ENCODE results near the gene FOXP1.

GRCh38 chr3:71476950-71477349 lies 106.6 kb downstream of the FOXP1 start:
- TF ChIP-seq CTCF (conservative IDR thresholded peaks at IDR 0.05 in 1 of 2, IDR thresholded peaks at IDR 0.05 in 1 of 2; ENCODE audit: low read depth in 1 of 2, low read length in 2 of 2) (no peak), EZH2 (IDR thresholded peaks at IDR 0.05; ENCODE audit: low read length, missing control alignments) (no peak)

All from fibroblast of lung (primary cell).